ENCODE data around the gene ELMO1.

DNA sequence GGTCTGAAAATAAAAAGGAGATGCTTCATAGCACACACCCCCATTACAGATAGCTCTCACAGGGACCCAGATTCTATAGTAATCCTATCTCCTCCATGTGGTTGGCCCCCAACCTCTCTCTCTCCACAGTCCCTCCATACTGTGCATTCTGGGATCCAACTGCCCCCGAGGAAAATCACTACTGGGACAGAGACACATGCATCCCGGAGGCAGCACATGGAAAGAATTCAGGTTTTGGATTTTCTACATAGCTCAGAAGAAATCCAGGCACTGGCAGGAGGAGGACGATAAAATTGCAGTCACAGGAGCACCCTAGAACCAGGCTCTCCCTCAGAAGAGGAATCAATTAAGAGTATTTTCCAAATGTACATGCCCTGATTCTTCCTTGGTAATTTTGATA lies 239.5 kb downstream of the ELMO1 start:
- TF ChIP-seq, protein P1, sequence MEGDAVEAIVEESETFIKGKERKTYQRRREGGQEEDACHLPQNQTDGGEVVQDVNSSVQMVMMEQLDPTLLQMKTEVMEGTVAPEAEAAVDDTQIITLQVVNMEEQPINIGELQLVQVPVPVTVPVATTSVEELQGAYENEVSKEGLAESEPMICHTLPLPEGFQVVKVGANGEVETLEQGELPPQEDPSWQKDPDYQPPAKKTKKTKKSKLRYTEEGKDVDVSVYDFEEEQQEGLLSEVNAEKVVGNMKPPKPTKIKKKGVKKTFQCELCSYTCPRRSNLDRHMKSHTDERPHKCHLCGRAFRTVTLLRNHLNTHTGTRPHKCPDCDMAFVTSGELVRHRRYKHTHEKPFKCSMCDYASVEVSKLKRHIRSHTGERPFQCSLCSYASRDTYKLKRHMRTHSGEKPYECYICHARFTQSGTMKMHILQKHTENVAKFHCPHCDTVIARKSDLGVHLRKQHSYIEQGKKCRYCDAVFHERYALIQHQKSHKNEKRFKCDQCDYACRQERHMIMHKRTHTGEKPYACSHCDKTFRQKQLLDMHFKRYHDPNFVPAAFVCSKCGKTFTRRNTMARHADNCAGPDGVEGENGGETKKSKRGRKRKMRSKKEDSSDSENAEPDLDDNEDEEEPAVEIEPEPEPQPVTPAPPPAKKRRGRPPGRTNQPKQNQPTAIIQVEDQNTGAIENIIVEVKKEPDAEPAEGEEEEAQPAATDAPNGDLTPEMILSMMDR (IDR thresholded peaks at IDR 0.05): no peak
- TF ChIP-seq POLR2A (IDR thresholded peaks at IDR 0.05): no peak

Data from body of pancreas (tissue), 4 donors.